ENCODE results near the gene XRN1. TPM values are rescaled to one million over a fixed set of nuclear protein-coding genes. Genes with fewer than 3 reads are reported as not detected.

XRN1 gene
- polyA plus RNA-seq, 1 experiment: 14.3 TPM

DNA sequence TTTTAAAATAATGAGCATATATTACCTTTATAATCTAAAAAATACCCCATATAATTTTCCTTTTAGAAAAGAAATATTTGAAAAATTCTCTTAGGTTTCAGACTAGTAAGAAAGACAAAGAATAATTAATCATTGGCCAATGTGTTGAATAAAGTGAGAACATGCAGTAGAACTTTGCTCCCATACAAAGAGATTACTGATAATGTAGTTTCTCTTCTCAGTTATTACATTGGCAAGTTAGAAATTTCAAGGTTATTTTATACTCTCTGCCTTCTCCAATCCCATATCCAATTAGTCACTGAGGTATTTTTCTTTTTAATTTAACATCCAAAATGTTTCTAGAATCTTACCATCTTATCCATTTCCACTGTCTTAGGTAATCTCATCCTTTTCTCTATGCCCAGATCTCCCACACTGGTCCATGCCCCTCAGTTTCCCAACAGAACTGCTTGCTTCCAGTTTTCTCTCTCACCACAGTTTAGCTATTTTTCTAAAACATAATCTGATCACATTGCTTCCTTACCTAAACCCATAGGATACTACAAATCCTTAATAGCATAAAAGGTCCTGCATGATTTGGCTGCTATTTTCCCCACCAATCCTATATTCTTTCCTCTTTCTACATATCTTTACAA, 10.8 kb downstream of the XRN1 start:
- POLR2A ChIA-PET: no interaction called here
- Histone ChIP-seq H3K36me3 (ENCODE audit: control insufficient read depth, insufficient read depth, low read length) (no peaks in the 10 kb centered on the region), H3K4me3 (ENCODE audit: low read depth, low read length) (no peak overlapping the region), H3K27me3 (ENCODE audit: control insufficient read depth, insufficient read depth, low read length) (no peaks in the 10 kb centered on the region)
- CTCF ChIA-PET: interaction anchor here (1.7 kb wide), 1 partner anchor 9 kb away, joined by 4 read pairs; no protein-coding TSS in a partner anchor
- DNase-seq (ENCODE audit: low read depth): no peak
- no peak for TF ChIP-seq CTCF (IDR thresholded peaks at IDR 0.05; ENCODE audit: insufficient read depth, low read depth, low read length)

DNA sequence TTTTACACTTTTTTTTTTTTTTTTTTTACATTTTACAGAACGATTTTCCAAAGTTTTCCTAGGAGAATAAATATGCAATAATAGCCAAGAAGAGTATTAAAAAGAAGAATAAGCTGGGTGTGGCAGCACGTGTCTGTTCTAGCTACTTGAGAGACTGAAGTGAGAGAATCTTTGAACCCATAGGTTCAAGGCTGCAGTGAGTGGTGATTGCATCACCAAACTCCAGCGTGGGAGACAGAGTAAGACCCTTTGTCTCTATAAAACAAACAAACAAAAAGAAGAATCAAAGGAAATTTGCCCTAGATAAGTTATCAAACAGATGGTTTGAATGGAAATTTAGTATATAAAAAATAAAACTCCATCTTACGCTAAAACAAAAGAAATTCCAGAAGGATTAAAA, 13.3 kb downstream of the XRN1 start:
- peaks cover 3% of the 10 kb centered on the region; the same call in 1 of the 2 replicates for H3K36me3 ChIP-seq (ENCODE audit: control insufficient read depth, insufficient read depth, low read length)
- no peak overlapping the region for H3K4me3 ChIP-seq (ENCODE audit: low read depth, low read length)
- ChIA-PET CTCF (interaction anchor here (0.6 kb wide), 1 partner anchor 14 kb away, joined by 4 read pairs; no protein-coding TSS in a partner anchor), POLR2A (no interaction called here)
- no peak for TF ChIP-seq CTCF (IDR thresholded peaks at IDR 0.05; ENCODE audit: insufficient read depth, low read depth, low read length)
- no peak for DNase-seq (ENCODE audit: low read depth)
- H3K27me3 ChIP-seq (ENCODE audit: control insufficient read depth, insufficient read depth, low read length): no peaks in the 10 kb centered on the region

DNA sequence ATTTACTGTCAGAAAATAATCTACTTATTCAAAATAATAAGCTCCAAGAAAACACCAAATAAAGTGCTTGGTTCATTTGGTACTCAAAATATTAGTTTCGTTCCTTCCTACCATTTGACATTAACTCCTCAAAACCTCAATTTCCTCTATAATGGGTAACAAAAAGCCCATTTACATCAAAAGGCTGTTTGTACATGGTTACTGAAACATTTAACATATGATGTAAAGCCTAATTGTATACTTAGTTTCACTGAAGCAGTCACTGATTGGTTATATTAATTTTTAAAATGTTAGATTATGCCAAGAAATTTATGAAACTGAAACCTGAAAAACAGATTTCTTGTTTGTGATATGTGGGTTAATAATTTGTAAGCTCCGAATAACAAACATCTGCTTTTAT, 14.7 kb downstream of the XRN1 start:
- CTCF ChIA-PET: interaction anchor here (1.0 kb wide), 1 partner anchor 10 kb away, joined by 3 read pairs; no protein-coding TSS in a partner anchor
- peaks cover 3% of the 10 kb centered on the region; the same call in 1 of the 2 replicates for H3K36me3 ChIP-seq (ENCODE audit: control insufficient read depth, insufficient read depth, low read length)
- H3K4me3 ChIP-seq (ENCODE audit: low read depth, low read length): no peak overlapping the region
- H3K27me3 ChIP-seq (ENCODE audit: control insufficient read depth, insufficient read depth, low read length): no peaks in the 10 kb centered on the region
- POLR2A ChIA-PET: no interaction called here
- no peak for TF ChIP-seq CTCF (IDR thresholded peaks at IDR 0.05; ENCODE audit: insufficient read depth, low read depth, low read length)
- no peak for DNase-seq (ENCODE audit: low read depth)

DNA sequence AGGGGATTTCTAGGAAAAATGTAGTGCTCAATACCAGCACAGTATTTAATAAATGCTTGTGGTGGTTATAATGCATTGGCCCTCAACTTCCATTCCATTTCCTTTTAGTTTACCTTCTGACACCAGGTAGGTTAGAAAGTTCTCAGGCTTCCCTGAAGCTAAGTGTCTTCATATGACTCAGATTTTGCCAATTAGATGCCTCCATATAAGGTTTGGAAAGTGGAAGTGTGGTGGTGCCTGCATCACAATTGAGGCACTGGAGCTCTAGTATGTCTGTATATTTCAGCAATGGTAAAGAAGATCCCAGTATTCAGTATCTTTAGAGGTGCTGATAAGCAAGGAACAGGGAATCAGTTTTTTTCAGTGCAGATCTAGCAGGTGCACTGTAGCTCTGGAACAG, 18.3 kb downstream of the XRN1 start:
- CTCF ChIA-PET: interaction anchor here (0.8 kb wide), 1 partner anchor 14 kb away, joined by 3 read pairs; no protein-coding TSS in a partner anchor

GRCh38 chr3:142424754-142425153, 23.1 kb downstream of the XRN1 start:
- H3K27me3 ChIP-seq (ENCODE audit: control insufficient read depth, insufficient read depth, low read length): no peaks in the 10 kb centered on the region
- CTCF ChIA-PET: no interaction called here
- H3K36me3 ChIP-seq (ENCODE audit: control insufficient read depth, insufficient read depth, low read length): peaks cover 3% of the 10 kb centered on the region
- no peak for DNase-seq (ENCODE audit: low read depth)
- POLR2A ChIA-PET: no interaction called here
- TF ChIP-seq CTCF (IDR thresholded peaks at IDR 0.05; ENCODE audit: insufficient read depth, low read depth, low read length): no peak
- no peak overlapping the region for H3K4me3 ChIP-seq (ENCODE audit: low read depth, low read length)

More for the DNA sequence above, 18.3 kb downstream of the XRN1 start:
- TF ChIP-seq CTCF (IDR thresholded peaks at IDR 0.05; ENCODE audit: insufficient read depth, low read depth, low read length): no peak
- no peak for DNase-seq (ENCODE audit: low read depth)
- POLR2A ChIA-PET: no interaction called here
- H3K4me3 ChIP-seq (ENCODE audit: low read depth, low read length): no peak overlapping the region
- H3K27me3 ChIP-seq (ENCODE audit: control insufficient read depth, insufficient read depth, low read length): no peaks in the 10 kb centered on the region
- peaks cover 4% of the 10 kb centered on the region; the same call in 1 of the 2 replicates for H3K36me3 ChIP-seq (ENCODE audit: control insufficient read depth, insufficient read depth, low read length)
